ENCODE measurements around the gene TFDP1. TPM values are rescaled to one million over a fixed set of nuclear protein-coding genes. Genes with fewer than 3 reads are reported as not detected.
"Not testable (repeated sequence)": the region's sequence is repeated elsewhere in the genome, so short reads cannot be mapped to it uniquely, and the experiment has no call there.

TFDP1 gene
- total RNA-seq, 1 experiment from 2014 or later: 140 TPM

DNA sequence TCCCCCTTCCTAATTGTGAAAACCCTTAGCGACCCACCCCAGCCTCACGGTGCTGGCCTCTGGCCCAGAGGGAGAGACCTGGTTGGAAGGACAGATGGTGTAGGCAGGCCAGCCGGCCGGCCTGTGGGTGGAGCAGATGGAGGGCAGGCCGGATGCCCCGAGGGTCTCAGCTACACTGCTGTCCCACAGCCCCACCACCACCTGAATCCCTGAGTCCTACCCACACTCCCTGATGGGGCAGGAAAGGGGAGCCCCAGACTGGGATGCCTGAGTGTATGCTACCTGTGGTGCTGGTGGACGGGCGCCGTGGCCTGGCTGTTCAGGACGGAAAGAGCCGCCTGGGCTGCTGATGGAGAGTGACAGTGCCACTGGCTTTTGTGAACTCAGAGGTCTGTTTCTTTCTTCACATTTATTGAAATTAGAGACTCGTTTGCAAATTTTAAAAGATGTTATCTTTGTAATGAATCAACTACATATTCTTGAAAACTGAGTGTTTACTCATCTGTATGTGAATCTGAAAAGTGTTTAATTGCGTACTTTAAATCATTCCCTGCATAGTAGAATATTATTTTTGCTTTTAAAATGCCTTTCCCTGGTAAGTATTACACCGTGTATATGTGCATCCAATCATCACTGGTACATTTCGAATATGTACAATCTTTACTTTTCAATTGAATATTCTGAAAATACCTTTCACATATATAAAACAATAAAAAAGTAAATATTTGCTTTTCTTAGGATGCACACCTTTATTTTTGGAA, 35.7 kb downstream of the TFDP1 start:
- Histone ChIP-seq H3K36me3 (ENCODE audit: control insufficient read depth, insufficient read depth, low read length) (peaks cover 2% of the 10 kb centered on the region), H3K9me3 (no peaks in the 10 kb centered on the region), H3K27me3 (replicated peaks; ENCODE audit: control insufficient read depth, insufficient read depth, low read length) (no peaks in the 10 kb centered on the region), H3K4me3 (ENCODE audit: low read depth, low read length) (no peak overlapping the region), H3K4me1 (no peaks in the 10 kb centered on the region)
- TF ChIP-seq, protein P1, sequence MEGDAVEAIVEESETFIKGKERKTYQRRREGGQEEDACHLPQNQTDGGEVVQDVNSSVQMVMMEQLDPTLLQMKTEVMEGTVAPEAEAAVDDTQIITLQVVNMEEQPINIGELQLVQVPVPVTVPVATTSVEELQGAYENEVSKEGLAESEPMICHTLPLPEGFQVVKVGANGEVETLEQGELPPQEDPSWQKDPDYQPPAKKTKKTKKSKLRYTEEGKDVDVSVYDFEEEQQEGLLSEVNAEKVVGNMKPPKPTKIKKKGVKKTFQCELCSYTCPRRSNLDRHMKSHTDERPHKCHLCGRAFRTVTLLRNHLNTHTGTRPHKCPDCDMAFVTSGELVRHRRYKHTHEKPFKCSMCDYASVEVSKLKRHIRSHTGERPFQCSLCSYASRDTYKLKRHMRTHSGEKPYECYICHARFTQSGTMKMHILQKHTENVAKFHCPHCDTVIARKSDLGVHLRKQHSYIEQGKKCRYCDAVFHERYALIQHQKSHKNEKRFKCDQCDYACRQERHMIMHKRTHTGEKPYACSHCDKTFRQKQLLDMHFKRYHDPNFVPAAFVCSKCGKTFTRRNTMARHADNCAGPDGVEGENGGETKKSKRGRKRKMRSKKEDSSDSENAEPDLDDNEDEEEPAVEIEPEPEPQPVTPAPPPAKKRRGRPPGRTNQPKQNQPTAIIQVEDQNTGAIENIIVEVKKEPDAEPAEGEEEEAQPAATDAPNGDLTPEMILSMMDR (IDR thresholded peaks at IDR 0.05; ENCODE audit: insufficient read depth in 1 of 2, low read depth in 1 of 2, low read length in 1 of 2, severe bottlenecking in 1 of 2, unreplicated experiment in 1 of 2): no peak
- H3K27me3 Mint-ChIP-seq (ENCODE audit: insufficient read depth, unreplicated experiment): no peaks in the 10 kb centered on the region
- intact Hi-C loops (cut with micrococcal nuclease; ENCODE audit: unreplicated experiment): no loop called here
- no peak for DNase-seq
- peaks cover 69% of the 10 kb centered on the region for H3K36me3 Mint-ChIP-seq (ENCODE audit: insufficient read depth, unreplicated experiment)
- BruUV-seq (replicated peaks): no TSS peak
- no peak overlapping the region for H3K27ac Mint-ChIP-seq (ENCODE audit: unreplicated experiment)
- no peaks in the 10 kb centered on the region for H3K4me1 Mint-ChIP-seq (ENCODE audit: low read depth, unreplicated experiment)
- CTCF ChIA-PET: no interaction called here
- no peaks in the 10 kb centered on the region for H3K9me3 Mint-ChIP-seq (ENCODE audit: unreplicated experiment)
- POLR2A ChIA-PET: no interaction called here
- H3K4me3 Mint-ChIP-seq (ENCODE audit: unreplicated experiment): no peak overlapping the region

- H3K27ac Mint-ChIP-seq (ENCODE audit: unreplicated experiment): no peak overlapping the region
- intact Hi-C loops (cut with micrococcal nuclease; ENCODE audit: unreplicated experiment): no loop called here
- TF ChIP-seq, protein P1 (IDR thresholded peaks at IDR 0.05; ENCODE audit: insufficient read depth in 1 of 2, low read depth in 1 of 2, low read length in 1 of 2, severe bottlenecking in 1 of 2, unreplicated experiment in 1 of 2): no peak
- Histone ChIP-seq H3K9me3 (no peaks in the 10 kb centered on the region), H3K27me3 (replicated peaks; ENCODE audit: control insufficient read depth, insufficient read depth, low read length) (no peaks in the 10 kb centered on the region), H3K4me3 (ENCODE audit: low read depth, low read length) (no peak overlapping the region), H3K36me3 (ENCODE audit: control insufficient read depth, insufficient read depth, low read length) (peaks cover 2% of the 10 kb centered on the region), H3K4me1 (no peaks in the 10 kb centered on the region)
- no peak for DNase-seq
- no peaks in the 10 kb centered on the region for H3K9me3 Mint-ChIP-seq (ENCODE audit: unreplicated experiment)
- no peaks in the 10 kb centered on the region for H3K4me1 Mint-ChIP-seq (ENCODE audit: low read depth, unreplicated experiment)
- no peaks in the 10 kb centered on the region for H3K27me3 Mint-ChIP-seq (ENCODE audit: insufficient read depth, unreplicated experiment)
- ChIA-PET CTCF (no interaction called here), POLR2A (no interaction called here)
- peaks cover 77% of the 10 kb centered on the region for H3K36me3 Mint-ChIP-seq (ENCODE audit: insufficient read depth, unreplicated experiment)
- H3K4me3 Mint-ChIP-seq (ENCODE audit: unreplicated experiment): no peak overlapping the region
- no TSS peak for BruUV-seq (replicated peaks)
Observed at GRCh38 chr13:113621046-113621445, 36.5 kb downstream of the TFDP1 start.

GRCh38 chr13:113621498-113621897, 36.9 kb downstream of the TFDP1 start:
- H3K4me3 ChIP-seq (ENCODE audit: low read depth, low read length); H3K27ac Mint-ChIP-seq (ENCODE audit: unreplicated experiment); H3K36me3 ChIP-seq (ENCODE audit: control insufficient read depth, insufficient read depth, low read length); CTCF ChIA-PET; H3K4me3 Mint-ChIP-seq (ENCODE audit: unreplicated experiment); H3K4me1 ChIP-seq; H3K9me3 Mint-ChIP-seq (ENCODE audit: unreplicated experiment); H3K4me1 Mint-ChIP-seq (ENCODE audit: low read depth, unreplicated experiment); H3K9me3 ChIP-seq; intact Hi-C loops (cut with micrococcal nuclease; ENCODE audit: unreplicated experiment); BruUV-seq (replicated peaks); H3K27me3 Mint-ChIP-seq (ENCODE audit: insufficient read depth, unreplicated experiment); H3K27me3 ChIP-seq (replicated peaks; ENCODE audit: control insufficient read depth, insufficient read depth, low read length); POLR2A ChIA-PET: not testable (repeated sequence)
- peak in 1 of 2 experiments; percentile 47 for DNase-seq
- TF ChIP-seq, protein P1 (IDR thresholded peaks at IDR 0.05; ENCODE audit: insufficient read depth in 1 of 2, low read depth in 1 of 2, low read length in 1 of 2, severe bottlenecking in 1 of 2, unreplicated experiment in 1 of 2): peak; percentile 15 to 48
- H3K36me3 Mint-ChIP-seq (ENCODE audit: insufficient read depth, unreplicated experiment): peaks cover 80% of the 10 kb centered on the region

GRCh38 chr13:113621986-113622550, 37.5 kb downstream of the TFDP1 start:
- H3K36me3 Mint-ChIP-seq (ENCODE audit: insufficient read depth, unreplicated experiment): peaks cover 80% of the 10 kb centered on the region
- intact Hi-C loops (cut with micrococcal nuclease; ENCODE audit: unreplicated experiment); POLR2A ChIA-PET: not testable (repeated sequence)

More at GRCh38 chr13:113621986-113622550, 37.5 kb downstream of the TFDP1 start:
- BruUV-seq (replicated peaks); H3K27me3 Mint-ChIP-seq (ENCODE audit: insufficient read depth, unreplicated experiment); H3K4me1 ChIP-seq; H3K27me3 ChIP-seq (replicated peaks; ENCODE audit: control insufficient read depth, insufficient read depth, low read length); H3K4me3 ChIP-seq (ENCODE audit: low read depth, low read length); CTCF ChIA-PET; H3K9me3 ChIP-seq; H3K4me3 Mint-ChIP-seq (ENCODE audit: unreplicated experiment); H3K27ac Mint-ChIP-seq (ENCODE audit: unreplicated experiment); H3K9me3 Mint-ChIP-seq (ENCODE audit: unreplicated experiment); H3K4me1 Mint-ChIP-seq (ENCODE audit: low read depth, unreplicated experiment); H3K36me3 ChIP-seq (ENCODE audit: control insufficient read depth, insufficient read depth, low read length); DNase-seq: not testable (repeated sequence)

All from Caco-2 (cell line).